ENCODE data around the gene PPFIA3.
"Not testable (repeated sequence)": the region's sequence is repeated elsewhere in the genome, so short reads cannot be mapped to it uniquely, and the experiment has no call there.

The PPFIA3 gene

GRCh38 chr19:49119411-49120324 lies at the start of gene PPFIA3:
PPFIA3 (plus strand) TSS chr19:49119544; CDS start chr19:49127874, 8,330 bp downstream.
- TF ChIP-seq JUND (IDR thresholded peaks at IDR 0.05; ENCODE audit: low read depth) = no peak
- in situ Hi-C loops (cut with HindIII; ENCODE audit: low pct_unique_long_range_greater_than_20kb, low sequenced_read_pairs) = no loop called here
- DNase-seq (ENCODE audit: low read depth in 1 of 2, low spot score in 1 of 2) = peak in 1 of 2 experiments; percentile 74

- no peak for TF ChIP-seq JUND (IDR thresholded peaks at IDR 0.05; ENCODE audit: low read depth)
- in situ Hi-C loops (cut with HindIII; ENCODE audit: low pct_unique_long_range_greater_than_20kb, low sequenced_read_pairs) = no loop called here
- DNase-seq (ENCODE audit: low read depth in 1 of 2, low spot score in 1 of 2) = no peak
These were observed 48.9 kb upstream of the PPFIA3 start for GRCh38 chr19:49070416-49070815.

- in situ Hi-C loops (cut with HindIII; ENCODE audit: low pct_unique_long_range_greater_than_20kb, low sequenced_read_pairs) = no loop called here
- no peak for DNase-seq (ENCODE audit: low read depth in 1 of 2, low spot score in 1 of 2)
- no peak for TF ChIP-seq JUND (IDR thresholded peaks at IDR 0.05; ENCODE audit: low read depth)
These were observed 47.3 kb upstream of the PPFIA3 start for GRCh38 chr19:49071860-49072547.

- DNase-seq (ENCODE audit: low read depth in 1 of 2, low spot score in 1 of 2) = peak in 1 of 2 experiments; percentile 67
- no peak for TF ChIP-seq JUND (IDR thresholded peaks at IDR 0.05; ENCODE audit: low read depth)
These were observed 45.6 kb upstream of the PPFIA3 start for GRCh38 chr19:49073514-49074378.

GRCh38 chr19:49074869-49075268 lies 44.5 kb upstream of the PPFIA3 start:
- in situ Hi-C loops (cut with HindIII; ENCODE audit: low pct_unique_long_range_greater_than_20kb, low sequenced_read_pairs) = not testable (repeated sequence)
- peak in 1 of 2 experiments; percentile 64 for DNase-seq (ENCODE audit: low read depth in 1 of 2, low spot score in 1 of 2)

More at GRCh38 chr19:49073514-49074378, 45.6 kb upstream of the PPFIA3 start:
- in situ Hi-C loops (cut with HindIII; ENCODE audit: low pct_unique_long_range_greater_than_20kb, low sequenced_read_pairs) = no loop called here

- no peak for DNase-seq (ENCODE audit: low read depth in 1 of 2, low spot score in 1 of 2)
- TF ChIP-seq JUND (IDR thresholded peaks at IDR 0.05; ENCODE audit: low read depth) = no peak
- in situ Hi-C loops (cut with HindIII; ENCODE audit: low pct_unique_long_range_greater_than_20kb, low sequenced_read_pairs) = no loop called here
These were observed 39.0 kb upstream of the PPFIA3 start for GRCh38 chr19:49080392-49080791.

GRCh38 chr19:49081273-49081672 lies 38.1 kb upstream of the PPFIA3 start:
- in situ Hi-C loops (cut with HindIII; ENCODE audit: low pct_unique_long_range_greater_than_20kb, low sequenced_read_pairs) = no loop called here
- no peak for TF ChIP-seq JUND (IDR thresholded peaks at IDR 0.05; ENCODE audit: low read depth)
- DNase-seq (ENCODE audit: low read depth in 1 of 2, low spot score in 1 of 2) = no peak

GRCh38 chr19:49084206-49085019 lies 34.9 kb upstream of the PPFIA3 start:
- DNase-seq (ENCODE audit: low read depth in 1 of 2, low spot score in 1 of 2) = no peak
- in situ Hi-C loops (cut with HindIII; ENCODE audit: low pct_unique_long_range_greater_than_20kb, low sequenced_read_pairs) = no loop called here
- TF ChIP-seq JUND (IDR thresholded peaks at IDR 0.05; ENCODE audit: low read depth) = no peak

- peak; percentile 97 to 99 for DNase-seq (ENCODE audit: low read depth in 1 of 2, low spot score in 1 of 2)
- in situ Hi-C loops (cut with HindIII; ENCODE audit: low pct_unique_long_range_greater_than_20kb, low sequenced_read_pairs) = no loop called here
- no peak for TF ChIP-seq JUND (IDR thresholded peaks at IDR 0.05; ENCODE audit: low read depth)
These were observed 34.1 kb upstream of the PPFIA3 start, which contains the start of gene SNRNP70 for GRCh38 chr19:49085020-49085867. SNRNP70 (plus strand) TSS chr19:49085451; CDS start chr19:49086415, 964 bp downstream.

GRCh38 chr19:49085868-49086232 lies 33.5 kb upstream of the PPFIA3 start:
- in situ Hi-C loops (cut with HindIII; ENCODE audit: low pct_unique_long_range_greater_than_20kb, low sequenced_read_pairs) = no loop called here
- DNase-seq (ENCODE audit: low read depth in 1 of 2, low spot score in 1 of 2) = no peak
- TF ChIP-seq JUND (IDR thresholded peaks at IDR 0.05; ENCODE audit: low read depth) = no peak

- in situ Hi-C loops (cut with HindIII; ENCODE audit: low pct_unique_long_range_greater_than_20kb, low sequenced_read_pairs) = no loop called here
- no peak for DNase-seq (ENCODE audit: low read depth in 1 of 2, low spot score in 1 of 2)
- no peak for TF ChIP-seq JUND (IDR thresholded peaks at IDR 0.05; ENCODE audit: low read depth)
These were observed 33.0 kb upstream of the PPFIA3 start for GRCh38 chr19:49086296-49086695.

All from T47D (cell line).